ENCODE data around the gene C9orf152. TPM values are rescaled to one million over a fixed set of nuclear protein-coding genes. Genes with fewer than 3 reads are reported as not detected.

The C9orf152 gene
- total and polyA plus RNA-seq, 10 of the 15 experiments (the other 5 are each of a cell fraction or from before 2014, with no cell fraction given) = 0.04 TPM; not detected in 9

- TF ChIP-seq NFIC (IDR thresholded peaks at IDR 0.05; ENCODE audit: low read depth, low read length) = no peak
- no peak for TF ChIP-seq RBBP5 (conservative IDR thresholded peaks at IDR 0.05)
- TF ChIP-seq PAX8 (IDR thresholded peaks at IDR 0.05) = no peak
- no peak for TF ChIP-seq POU2F2 (IDR thresholded peaks at IDR 0.05; ENCODE audit: borderline replicate concordance, low read depth, low read length)
Observed at GRCh38 chr9:110186254-110186653, 21.7 kb downstream of the C9orf152 start (continued).

- no peak overlapping the region for H3K4me3 ChIP-seq
- SMC1A ChIA-PET (ENCODE audit: uncharacterized antibody, unreplicated experiment) = interaction anchor here (0.7 to 4.2 kb wide), 5 partner anchors 32 to 576 kb away, joined by 3 to 53 read pairs (median 4); no protein-coding TSS in a partner anchor
- POLR2A ChIA-PET = no interaction called here
- DNase-seq (ENCODE audit: low read depth, low spot score) (no peak), ATAC-seq (no peak), FAIRE-seq (no peak)
- 63% methylated on average over 2 of the region's 2 CpGs for WGBS (ENCODE audit: insufficient coverage, insufficient replicate concordance, low lambda C conversion rate, missing lambda C conversion rate)
- H3K9ac ChIP-seq (ENCODE audit: control insufficient read depth, insufficient read depth, low read length) = no peak overlapping the region
- H3K4me2 ChIP-seq (ENCODE audit: control insufficient read depth, insufficient read depth) = no peak overlapping the region
- H3K36me3 ChIP-seq (ENCODE audit: control insufficient read depth in 2 of 2, insufficient read depth in 2 of 2, low read length in 1 of 2) = no peaks in the 10 kb centered on the region
- no peak for TF ChIP-seq PBX3 (IDR thresholded peaks at IDR 0.05; ENCODE audit: insufficient replicate concordance, low read depth, low read length)
- TF ChIP-seq CEBPZ (IDR thresholded peaks at IDR 0.05; ENCODE audit: low read depth, low read length) = no peak
- TF ChIP-seq ZSCAN29 (IDR thresholded peaks at IDR 0.05) = no peak
- no peak for TF ChIP-seq SIN3A (IDR thresholded peaks at IDR 0.05; ENCODE audit: low read depth, low read length)
- no peak for TF ChIP-seq KDM1A (IDR thresholded peaks at IDR 0.05; ENCODE audit: borderline replicate concordance)
- no peak for TF ChIP-seq SP1 (IDR thresholded peaks at IDR 0.05; ENCODE audit: low read depth, low read length)
- no peak for TF ChIP-seq BMI1 (IDR thresholded peaks at IDR 0.05; ENCODE audit: borderline replicate concordance)
- TF ChIP-seq TARDBP (IDR thresholded peaks at IDR 0.05; ENCODE audit: borderline replicate concordance) = no peak
- no peak for TF ChIP-seq RB1 (IDR thresholded peaks at IDR 0.05; ENCODE audit: borderline replicate concordance)
- TF ChIP-seq ZNF622 (IDR thresholded peaks at IDR 0.05) = no peak
- no peak for TF ChIP-seq MTA3 (IDR thresholded peaks at IDR 0.05; ENCODE audit: borderline replicate concordance, low read length)
- no peak overlapping the region for H2AFZ ChIP-seq (ENCODE audit: control insufficient read depth, low read depth, low read length)
- RAD21 ChIA-PET (ENCODE audit: unreplicated experiment) = interaction anchor here (1.6 to 4.0 kb wide), 3 partner anchors 282 to 438 kb away, joined by 5 to 24 read pairs (median 17); no protein-coding TSS in a partner anchor
- CTCF ChIA-PET = interaction anchor here (1.4 to 5.4 kb wide), 5 partner anchors 8 to 438 kb away, joined by 5 to 65 read pairs (median 24); no protein-coding TSS in a partner anchor
- intact Hi-C loops (cut with micrococcal nuclease; ENCODE audit: unreplicated experiment) (loop anchor here (10.0 kb wide), 1 partner anchor 1109 kb away; no protein-coding TSS in a partner anchor), in situ Hi-C loops (cut with MboI) (loop anchor here (25.0 kb wide), 1 partner anchor 1126 kb away; no protein-coding TSS in a partner anchor)
- no peaks in the 10 kb centered on the region for H3K79me2 ChIP-seq (ENCODE audit: control insufficient read depth, insufficient read depth, low read length)
- no peaks in the 10 kb centered on the region for H4K20me1 ChIP-seq (ENCODE audit: control insufficient read depth, insufficient read depth)
- no peaks in the 10 kb centered on the region for H3K4me1 ChIP-seq (ENCODE audit: control insufficient read depth, insufficient read depth, low read length)
- H3K9me3 ChIP-seq (replicated peaks; ENCODE audit: control insufficient read depth, insufficient read depth, low read length) = no peaks in the 10 kb centered on the region
- no peaks in the 10 kb centered on the region for H3K27me3 ChIP-seq (replicated peaks in 1 of 2; ENCODE audit: control insufficient read depth in 2 of 2, insufficient read depth in 2 of 2, low read length in 1 of 2)
- BruUV-seq (replicated peaks) = no TSS peak
- H3K27ac ChIP-seq (ENCODE audit: control insufficient read depth, insufficient read depth) = no peak overlapping the region
Observed at GRCh38 chr9:110185806-110186205, 22.2 kb downstream of the C9orf152 start.

Data from GM12878 (cell line).